Activated naive CD4-positive, alpha-beta T cell treated with anti-CD3 and anti-CD28 coated beads, Interleukin-2, amount 50 U/mL, for 72 hours (primary cell): ENCODE measurements around the gene ZNF618. TPM values are rescaled to one million over a fixed set of nuclear protein-coding genes. Genes with fewer than 3 reads are reported as not detected.

Source experiments
- ATAC-seq, 2 donors: fragments of 150-1000 bp; cut with Tn5 transposase; 2 replicates each; pipeline ENCODE4 v1.10.0; 2021; ENCODE audit warnings: mild to moderate bottlenecking in 2 of 2, moderate library complexity in 2 of 2
- DNase-seq, 2 donors: peaks; one replicate each; pipeline ENCODE4 v3.0.0; 2021 to 2022; ENCODE audit warnings: low spot score in 2 of 2
- H3K27ac Mint-ChIP-seq, 2 donors: one replicate each; pipeline ENCODE4 v1.8.0; 2022; ENCODE audit warnings: mild to moderate bottlenecking in 2 of 2, mixed read lengths in 2 of 2
- H3K36me3 Mint-ChIP-seq, 2 donors: one replicate each; pipeline ENCODE4 v1.8.0; 2022; ENCODE audit warnings: mixed read lengths in 2 of 2
- H3K9me3 Mint-ChIP-seq, 2 donors: one replicate each; pipeline ENCODE4 v1.8.0; 2022; ENCODE audit warnings: mixed read lengths in 2 of 2
- total RNA-seq, 2 donors: library from RNA; stranded (reverse); gene quantifications; one replicate each; pipeline ENCODE4 v1.2.3, GENCODE V29; 2022

Gene ZNF618
- total RNA-seq = under 1 TPM; 0.08 to 0.09 TPM

GRCh38 chr9:113876151-113876992, at the start of gene ZNF618:
ZNF618 (plus strand) TSS chr9:113876309; CDS start chr9:113876381, 72 bp downstream.
- H3K9me3 Mint-ChIP-seq = no peaks in the 10 kb centered on the region
- DNase-seq (peak in 1 of 2 donors; percentile 26), ATAC-seq (peak; percentile 68 to 86)
- H3K27ac Mint-ChIP-seq = no peak within 1 kb of the TSS
- peaks cover 0 to 6% of the 10 kb centered on the region in 2 donors for H3K36me3 Mint-ChIP-seq

- H3K27ac Mint-ChIP-seq = no peak overlapping the region
- peaks cover 9 to 10% of the 10 kb centered on the region in 2 donors for H3K9me3 Mint-ChIP-seq
- H3K36me3 Mint-ChIP-seq = no peaks in the 10 kb centered on the region
- ATAC-seq = no peak
- no peak for DNase-seq
These were observed 47.9 kb upstream of the ZNF618 start for GRCh38 chr9:113828221-113828620.

GRCh38 chr9:113837334-113837733, 38.8 kb upstream of the ZNF618 start:
- ATAC-seq (no peak), DNase-seq (no peak)
- Mint-ChIP-seq H3K9me3 (peaks cover 3 to 4% of the 10 kb centered on the region in 2 donors), H3K27ac (no peak overlapping the region), H3K36me3 (no peaks in the 10 kb centered on the region)

- Mint-ChIP-seq H3K9me3 (peaks cover 0 to 10% of the 10 kb centered on the region in 2 donors), H3K27ac (no peak overlapping the region), H3K36me3 (no peaks in the 10 kb centered on the region)
- ATAC-seq (no peak), DNase-seq (no peak)
These were observed 34.0 kb upstream of the ZNF618 start for GRCh38 chr9:113842086-113842485.

GRCh38 chr9:113844466-113844865, 31.6 kb upstream of the ZNF618 start:
- Mint-ChIP-seq H3K9me3 (peaks cover 0 to 15% of the 10 kb centered on the region in 2 donors), H3K36me3 (no peaks in the 10 kb centered on the region), H3K27ac (no peak overlapping the region)
- ATAC-seq (no peak), DNase-seq (no peak)

- no peak overlapping the region for H3K27ac Mint-ChIP-seq
- peaks cover 11 to 20% of the 10 kb centered on the region in 2 donors for H3K9me3 Mint-ChIP-seq
- H3K36me3 Mint-ChIP-seq = peaks cover 4 to 18% of the 10 kb centered on the region in 2 donors
- ATAC-seq = no peak
- DNase-seq = no peak
These were observed 24.8 kb upstream of the ZNF618 start for GRCh38 chr9:113851359-113851758.

- no peak for DNase-seq
- peak; percentile 33 to 75 for ATAC-seq
- peaks cover 11 to 19% of the 10 kb centered on the region in 2 donors for H3K9me3 Mint-ChIP-seq
- H3K27ac Mint-ChIP-seq = no peak overlapping the region
- H3K36me3 Mint-ChIP-seq = peaks cover 4 to 18% of the 10 kb centered on the region in 2 donors
These were observed 24.2 kb upstream of the ZNF618 start for GRCh38 chr9:113851873-113852272.

- H3K9me3 Mint-ChIP-seq = peaks cover 11 to 19% of the 10 kb centered on the region in 2 donors
- ATAC-seq (no peak), DNase-seq (no peak)
- peaks cover 4 to 18% of the 10 kb centered on the region in 2 donors for H3K36me3 Mint-ChIP-seq
- H3K27ac Mint-ChIP-seq = no peak overlapping the region
These were observed 22.8 kb upstream of the ZNF618 start for GRCh38 chr9:113853333-113853732.

- Mint-ChIP-seq H3K27ac (no peak overlapping the region), H3K36me3 (peaks cover 4 to 18% of the 10 kb centered on the region in 2 donors), H3K9me3 (peaks cover 11 to 15% of the 10 kb centered on the region in 2 donors)
- DNase-seq (no peak), ATAC-seq (no peak)
These were observed 21.8 kb upstream of the ZNF618 start for GRCh38 chr9:113854310-113854709.

- Mint-ChIP-seq H3K27ac (no peak overlapping the region), H3K36me3 (no peaks in the 10 kb centered on the region), H3K9me3 (no peaks in the 10 kb centered on the region)
- DNase-seq (no peak), ATAC-seq (peak in 1 of 2 donors; percentile 46)
These were observed 18.2 kb upstream of the ZNF618 start for GRCh38 chr9:113857875-113858274.

- Mint-ChIP-seq H3K36me3 (no peaks in the 10 kb centered on the region), H3K9me3 (no peaks in the 10 kb centered on the region), H3K27ac (no peak overlapping the region)
- DNase-seq (no peak), ATAC-seq (no peak)
These were observed 17.8 kb upstream of the ZNF618 start for GRCh38 chr9:113858282-113858681.

GRCh38 chr9:113863345-113863744, 12.8 kb upstream of the ZNF618 start:
- no peaks in the 10 kb centered on the region for H3K36me3 Mint-ChIP-seq
- DNase-seq (no peak), ATAC-seq (no peak)
- no peaks in the 10 kb centered on the region for H3K9me3 Mint-ChIP-seq
- no peak overlapping the region for H3K27ac Mint-ChIP-seq

- DNase-seq (no peak), ATAC-seq (no peak)
- H3K9me3 Mint-ChIP-seq = no peaks in the 10 kb centered on the region
- H3K36me3 Mint-ChIP-seq = no peaks in the 10 kb centered on the region
- H3K27ac Mint-ChIP-seq = no peak overlapping the region
These were observed 7.6 kb upstream of the ZNF618 start for GRCh38 chr9:113868501-113868900.

GRCh38 chr9:113872485-113873143, 3.5 kb upstream of the ZNF618 start:
- H3K36me3 Mint-ChIP-seq = peaks cover 0 to 6% of the 10 kb centered on the region in 2 donors
- no peak overlapping the region for H3K27ac Mint-ChIP-seq
- no peak for ATAC-seq
- H3K9me3 Mint-ChIP-seq = no peaks in the 10 kb centered on the region
- no peak for DNase-seq

- DNase-seq (no peak), ATAC-seq (no peak)
- no peak overlapping the region for H3K27ac Mint-ChIP-seq
- no peaks in the 10 kb centered on the region for H3K9me3 Mint-ChIP-seq
- peaks cover 0 to 6% of the 10 kb centered on the region in 2 donors for H3K36me3 Mint-ChIP-seq
These were observed 2.7 kb upstream of the ZNF618 start for GRCh38 chr9:113873446-113873845.

GRCh38 chr9:113873926-113874325, 2.2 kb upstream of the ZNF618 start:
- no peaks in the 10 kb centered on the region for H3K9me3 Mint-ChIP-seq
- peaks cover 0 to 6% of the 10 kb centered on the region in 2 donors for H3K36me3 Mint-ChIP-seq
- ATAC-seq (no peak), DNase-seq (no peak)
- H3K27ac Mint-ChIP-seq = no peak overlapping the region

GRCh38 chr9:113875459-113876150, 504 bp upstream of the ZNF618 start:
- no peaks in the 10 kb centered on the region for H3K9me3 Mint-ChIP-seq
- ATAC-seq (peak; percentile 13 to 51), DNase-seq (no peak)
- H3K36me3 Mint-ChIP-seq = peaks cover 0 to 6% of the 10 kb centered on the region in 2 donors
- H3K27ac Mint-ChIP-seq = no peak overlapping the region
